SK-N-SH (cell line): ENCODE data around the gene CLASP1. TPM values are rescaled to one million over a fixed set of nuclear protein-coding genes. Genes with fewer than 3 reads are reported as not detected.

ENCODE experiments used
- CTCF ChIA-PET: fragments of 300-600, 350-600 bp; formaldehyde crosslinking; extraction: SDS; loops from one replicate; lab custom pipeline; 2021; lab: Yijun Ruan, JAX
- POLR2A ChIA-PET: fragments of 350-600 bp; sonication (Branson Sonifier 250); formaldehyde crosslinking; extraction: SDS; loops from one replicate; lab custom pipeline; 2020; ENCODE audit warnings: antibody characterized with exemption, inconsistent platforms; lab: Yijun Ruan, JAX
- DNase-seq: peaks from one replicate; pipeline ENCODE4 v3.0.0; 2012
- H2AFZ ChIP-seq: fragments of 200-600 bp; sonication (generic); 2 replicates; pipeline ENCODE4 v1.8.1; 2016; ENCODE audit warnings: antibody characterized with exemption, mild to moderate bottlenecking, low read depth
- H3F3A ChIP-seq: fragments of 200-600 bp; sonication (generic); replicated peaks from 2 replicates; pipeline ENCODE3; 2016; ENCODE audit warnings: antibody characterized with exemption, mild to moderate bottlenecking; ENCODE audit not compliant: insufficient read depth
- H3K27ac ChIP-seq, 2 experiments: fragments of 200-500 bp in 1 of 2; fragments of 200-600 bp in 1 of 2; sonication (Bioruptor generic) in 1 of 2; sonication (generic), shearing (Covaris generic) in 1 of 2; 2 replicates each; pipeline versions ENCODE4 v1.5.1 to v1.6.1; 2014 to 2016; ENCODE audit warnings: low read depth in 2 of 2, inconsistent platforms in 1 of 2, low read length in 1 of 2, mild to moderate bottlenecking in 1 of 2, mixed read lengths in 1 of 2
- H3K27me3 ChIP-seq: fragments of 200-600 bp; sonication (generic), shearing (Covaris generic); 2 replicates; pipeline ENCODE4 v1.6.1; 2016; ENCODE audit warnings: mixed run types; ENCODE audit not compliant: insufficient read depth
- H3K36me3 ChIP-seq, 2 experiments: fragments of 200-500 bp in 1 of 2; fragments of 200-600 bp in 1 of 2; sonication (Bioruptor generic) in 1 of 2; sonication (generic) in 1 of 2; replicated peaks in 1 of 2; 2 replicates each; pipeline versions ENCODE3 to v1.5.1; 2014 to 2016; ENCODE audit warnings: low read length in 1 of 2, mild to moderate bottlenecking in 1 of 2; ENCODE audit not compliant: insufficient read depth in 2 of 2, control insufficient read depth in 1 of 2
- H3K4me1 ChIP-seq, 2 experiments: fragments of 200-500 bp in 1 of 2; fragments of 200-600 bp in 1 of 2; sonication (Bioruptor generic) in 1 of 2; sonication (generic), shearing (Covaris generic) in 1 of 2; 2 replicates each; pipeline versions ENCODE4 v1.5.1 to v1.6.1; 2014 to 2016; ENCODE audit warnings: low read depth in 1 of 2, low read length in 1 of 2, mixed run types in 1 of 2; ENCODE audit not compliant: insufficient read depth in 2 of 2, control insufficient read depth in 1 of 2
- H3K4me2 ChIP-seq: fragments of 200-600 bp; sonication (generic), shearing (Covaris generic); 2 replicates; pipeline ENCODE4 v1.6.1; 2017; ENCODE audit warnings: mixed run types
- H3K4me3 ChIP-seq, 2 experiments: fragments of 200-500 bp in 1 of 2; fragments of 200-600 bp in 1 of 2; sonication (Bioruptor generic) in 1 of 2; sonication (generic), shearing (Covaris generic) in 1 of 2; 2 replicates each; pipeline versions ENCODE4 v1.5.1 to v1.8.1; 2014 to 2016; ENCODE audit warnings: low read depth in 2 of 2, inconsistent platforms in 1 of 2, low read length in 1 of 2, mild to moderate bottlenecking in 1 of 2, mixed read lengths in 1 of 2, moderate library complexity in 1 of 2
- H3K79me2 ChIP-seq: fragments of 200-600 bp; sonication (generic); 2 replicates; pipeline ENCODE4 v1.8.1; 2017; ENCODE audit warnings: mild to moderate bottlenecking; ENCODE audit not compliant: insufficient read depth
- H3K9ac ChIP-seq: fragments of 200-600 bp; sonication (generic); 2 replicates; pipeline ENCODE4 v1.6.1; 2017; ENCODE audit warnings: mixed run types
- H3K9me2 ChIP-seq: fragments of 200-600 bp; sonication (generic); 2 replicates; pipeline ENCODE4 v1.6.1; 2017; ENCODE audit warnings: mixed run types
- H3K9me3 ChIP-seq: fragments of 200-600 bp; sonication (generic); 2 replicates; pipeline ENCODE4 v1.6.1; 2017; ENCODE audit warnings: mixed run types, mild to moderate bottlenecking, moderate library complexity
- H4K20me1 ChIP-seq: fragments of 200-600 bp; sonication (generic); 2 replicates; pipeline ENCODE4 v1.6.1; 2017; ENCODE audit warnings: mild to moderate bottlenecking, mixed run types; ENCODE audit not compliant: insufficient read depth
- CHD2 ChIP-seq: fragments of 150-350 bp; IDR thresholded peaks from 2 replicates; pipeline ENCODE4 v1.6.1; 2018; ENCODE audit warnings: low read length; ENCODE audit not compliant: partially characterized antibody
- EP300 ChIP-seq, 2 experiments: IDR thresholded peaks; 2 replicates each; pipeline versions ENCODE4 v1.4.0 to v1.6.1; 2012; ENCODE audit warnings: borderline replicate concordance in 1 of 2, low read depth in 1 of 2, low read length in 1 of 2
- FOSL2 ChIP-seq: IDR thresholded peaks from 2 replicates; pipeline ENCODE4 v1.4.0; 2012; ENCODE audit warnings: low read depth, mild to moderate bottlenecking, moderate library complexity, borderline replicate concordance
- FOXM1 ChIP-seq: IDR thresholded peaks from 2 replicates; pipeline ENCODE4 v1.4.0; 2012; ENCODE audit warnings: low read depth, mild to moderate bottlenecking
- GABPA ChIP-seq: IDR thresholded peaks from 2 replicates; pipeline ENCODE4 v1.4.0; 2012; ENCODE audit warnings: low read depth, mild to moderate bottlenecking
- GATA2 ChIP-seq: sonication (generic); formaldehyde crosslinking; IDR thresholded peaks from 2 replicates; pipeline ENCODE4 v1.5.0; 2020; ENCODE audit warnings: mild to moderate bottlenecking, missing genetic modification reagents
- MEF2A ChIP-seq: IDR thresholded peaks from 2 replicates; pipeline ENCODE4 v1.4.0; 2012; ENCODE audit warnings: low read depth, borderline replicate concordance
- POLR2AphosphoS5 ChIP-seq: IDR thresholded peaks from 2 replicates; pipeline ENCODE4 v1.6.1; 2012; ENCODE audit warnings: low read depth, low read length
- RFX5 ChIP-seq: IDR thresholded peaks from 2 replicates; pipeline ENCODE4 v1.6.1; 2012; ENCODE audit warnings: mild to moderate bottlenecking, improper control_type of control experiment, low read length
- RXRA ChIP-seq: IDR thresholded peaks from 2 replicates; pipeline ENCODE4 v1.4.0; 2012; ENCODE audit warnings: low read depth, mild to moderate bottlenecking, borderline replicate concordance
- SIN3A ChIP-seq: IDR thresholded peaks from 2 replicates; pipeline ENCODE4 v1.6.1; 2012; ENCODE audit warnings: low read depth, mild to moderate bottlenecking, low read length, moderate library complexity, borderline replicate concordance
- SMC3 ChIP-seq: IDR thresholded peaks from 2 replicates; pipeline ENCODE4 v1.6.1; 2012; ENCODE audit warnings: low read depth, low read length, improper control_type of control experiment
- YY1 ChIP-seq: IDR thresholded peaks from 2 replicates; pipeline ENCODE4 v1.4.0; 2012; ENCODE audit warnings: low read depth, mild to moderate bottlenecking
- WGBS: methylation state at CpG from one replicate; pipeline ENCODE4 v1.1.6; 2017; ENCODE audit warnings: low lambda C conversion rate; 5-methylcytosine and 5-hydroxymethylcytosine counted together
- polyA plus RNA-seq, 3 experiments: library from polyadenylated mRNA; depleted of rRNA; stranded (reverse); fragments of >200 nt; gene quantifications; 2 replicates each; pipeline ENCODE4 v1.2.3, GENCODE V29; 2012
- TF ChIP-seq, protein P1 (sequence below): fragments of 150-350 bp; IDR thresholded peaks from 2 replicates; pipeline ENCODE4 v1.6.1; 2017; ENCODE audit warnings: antibody characterized with exemption, low read length, low read depth, borderline replicate concordance
- TF ChIP-seq, protein P2 (sequence below): fragments of 200-600 bp; sonication (generic); IDR thresholded peaks from 2 replicates; pipeline ENCODE4 v1.6.1; 2017; ENCODE audit warnings: antibody characterized with exemption, mild to moderate bottlenecking, moderate library complexity
- TF ChIP-seq, protein P3 (sequence below): IDR thresholded peaks from 2 replicates; pipeline ENCODE4 v1.4.0; 2012; ENCODE audit warnings: low read depth, borderline replicate concordance
- TF ChIP-seq, protein P4 (sequence below): IDR thresholded peaks from 2 replicates; pipeline ENCODE4 v1.4.0; 2012; ENCODE audit warnings: low read depth
- TF ChIP-seq, protein P5 (sequence below): IDR thresholded peaks from 2 replicates; pipeline ENCODE4 v1.6.1; 2012; ENCODE audit warnings: mild to moderate bottlenecking, low read depth, low read length, moderate library complexity

CLASP1 gene
- polyA plus RNA-seq, 1 of the 3 experiments (the other 2 are of a cell fraction) = 4.9 TPM

DNA sequence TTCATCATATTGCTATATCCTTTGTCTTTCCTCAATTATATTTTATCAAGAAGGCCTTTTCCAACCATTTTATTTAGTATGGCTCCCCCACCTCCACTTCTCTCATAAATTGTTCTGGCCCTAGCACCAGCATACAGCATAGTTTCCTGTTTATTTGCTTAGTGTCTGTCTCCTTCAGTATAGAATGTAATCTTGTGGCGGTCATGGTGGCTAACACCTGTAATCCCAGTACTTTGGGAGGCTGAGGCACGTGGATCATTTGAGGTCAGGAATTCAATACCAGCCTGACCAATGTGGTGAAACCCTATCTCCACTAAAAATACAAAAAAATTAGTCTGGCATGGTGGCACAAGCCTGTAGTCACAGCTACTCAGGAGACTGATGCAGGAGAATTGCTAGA, 39.6 kb upstream of the CLASP1 start (continued):
- TF ChIP-seq, protein P1, sequence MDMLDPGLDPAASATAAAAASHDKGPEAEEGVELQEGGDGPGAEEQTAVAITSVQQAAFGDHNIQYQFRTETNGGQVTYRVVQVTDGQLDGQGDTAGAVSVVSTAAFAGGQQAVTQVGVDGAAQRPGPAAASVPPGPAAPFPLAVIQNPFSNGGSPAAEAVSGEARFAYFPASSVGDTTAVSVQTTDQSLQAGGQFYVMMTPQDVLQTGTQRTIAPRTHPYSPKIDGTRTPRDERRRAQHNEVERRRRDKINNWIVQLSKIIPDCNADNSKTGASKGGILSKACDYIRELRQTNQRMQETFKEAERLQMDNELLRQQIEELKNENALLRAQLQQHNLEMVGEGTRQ = no peak

DNA sequence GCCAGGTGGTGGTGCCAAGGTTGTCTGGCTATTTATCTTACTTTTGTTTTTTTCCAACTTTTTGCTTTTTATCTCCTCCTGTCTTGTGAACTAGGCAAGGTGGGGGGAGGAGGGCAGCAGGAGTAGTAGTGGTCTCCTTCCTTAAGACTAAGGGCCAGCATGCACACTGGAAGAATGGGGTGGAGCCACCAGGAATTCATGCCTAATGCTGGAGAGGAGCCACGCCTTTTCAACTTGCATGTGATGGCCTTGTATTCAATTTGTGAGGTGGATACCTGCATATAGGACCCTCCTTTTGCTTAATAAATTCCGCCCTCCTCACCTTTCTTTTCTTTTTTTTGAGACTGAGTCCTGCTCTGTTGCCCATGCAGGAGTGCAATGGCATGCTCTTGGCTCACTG, 37.6 kb upstream of the CLASP1 start:
- POLR2A ChIA-PET = no interaction called here
- Histone ChIP-seq H3K9me2 (no peaks in the 10 kb centered on the region), H3K36me3 (no peaks in the 10 kb centered on the region), H3K27me3 (no peaks in the 10 kb centered on the region), H4K20me1 (no peaks in the 10 kb centered on the region), H3K9ac (no peak overlapping the region), H3K4me3 (no peak overlapping the region), H3K4me1 (peaks cover 0 to 6% of the 10 kb centered on the region in 2 experiments; a peak in 1 of 4 replicates), H3K27ac (no peak overlapping the region), H3F3A (no peaks in the 10 kb centered on the region), H3K9me3 (peaks cover 16% of the 10 kb centered on the region; the same call in 1 of the 2 replicates), H3K4me2 (no peak overlapping the region), H3K79me2 (no peaks in the 10 kb centered on the region), H2AFZ (no peak overlapping the region)
- CTCF ChIA-PET = no interaction called here
- TF ChIP-seq CHD2 (no peak), EP300 (IDR thresholded peaks at IDR 0.05; ENCODE audit: borderline replicate concordance in 1 of 2, low read depth in 1 of 2, low read length in 1 of 2) (no peak), POLR2AphosphoS5 (no peak), RXRA (no peak), YY1 (no peak)
- TF ChIP-seq, protein P2, sequence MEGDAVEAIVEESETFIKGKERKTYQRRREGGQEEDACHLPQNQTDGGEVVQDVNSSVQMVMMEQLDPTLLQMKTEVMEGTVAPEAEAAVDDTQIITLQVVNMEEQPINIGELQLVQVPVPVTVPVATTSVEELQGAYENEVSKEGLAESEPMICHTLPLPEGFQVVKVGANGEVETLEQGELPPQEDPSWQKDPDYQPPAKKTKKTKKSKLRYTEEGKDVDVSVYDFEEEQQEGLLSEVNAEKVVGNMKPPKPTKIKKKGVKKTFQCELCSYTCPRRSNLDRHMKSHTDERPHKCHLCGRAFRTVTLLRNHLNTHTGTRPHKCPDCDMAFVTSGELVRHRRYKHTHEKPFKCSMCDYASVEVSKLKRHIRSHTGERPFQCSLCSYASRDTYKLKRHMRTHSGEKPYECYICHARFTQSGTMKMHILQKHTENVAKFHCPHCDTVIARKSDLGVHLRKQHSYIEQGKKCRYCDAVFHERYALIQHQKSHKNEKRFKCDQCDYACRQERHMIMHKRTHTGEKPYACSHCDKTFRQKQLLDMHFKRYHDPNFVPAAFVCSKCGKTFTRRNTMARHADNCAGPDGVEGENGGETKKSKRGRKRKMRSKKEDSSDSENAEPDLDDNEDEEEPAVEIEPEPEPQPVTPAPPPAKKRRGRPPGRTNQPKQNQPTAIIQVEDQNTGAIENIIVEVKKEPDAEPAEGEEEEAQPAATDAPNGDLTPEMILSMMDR = no peak
- WGBS = 62% methylated on average over 2 of the region's 2 CpGs
- no peak for DNase-seq

DNA sequence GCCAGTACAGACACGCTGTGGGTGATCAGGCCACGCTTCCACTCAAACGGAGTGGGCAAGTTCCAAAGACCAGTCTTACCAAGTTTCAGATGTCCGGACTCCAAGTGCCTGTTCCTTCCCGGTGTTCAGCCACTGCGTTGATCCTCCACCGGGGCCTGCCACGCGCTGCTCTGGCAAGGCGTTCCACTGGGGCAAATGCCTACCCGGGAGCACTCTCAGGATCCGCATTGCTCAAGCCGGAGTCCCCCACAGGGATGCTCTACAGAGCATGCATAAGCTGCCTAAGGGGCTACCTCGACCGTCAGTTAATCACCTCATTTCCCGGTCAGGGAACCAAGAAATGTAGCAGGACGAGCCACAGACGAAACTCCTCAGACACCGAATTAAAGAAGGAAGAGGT, 37.0 kb upstream of the CLASP1 start:
- Histone ChIP-seq H3K9me3 (peaks cover 16% of the 10 kb centered on the region; the same call in 1 of the 2 replicates), H2AFZ (no peak overlapping the region), H3K9ac (no peak overlapping the region), H3F3A (no peaks in the 10 kb centered on the region), H3K9me2 (no peaks in the 10 kb centered on the region), H3K4me2 (no peak overlapping the region), H4K20me1 (no peaks in the 10 kb centered on the region), H3K36me3 (no peaks in the 10 kb centered on the region), H3K4me1 (peaks cover 0 to 6% of the 10 kb centered on the region in 2 experiments; a peak in 1 of 4 replicates), H3K4me3 (no peak overlapping the region), H3K27me3 (no peaks in the 10 kb centered on the region), H3K79me2 (no peaks in the 10 kb centered on the region), H3K27ac (no peak overlapping the region)
- no peak for DNase-seq
- ChIA-PET CTCF (no interaction called here), POLR2A (no interaction called here)
- 88% methylated on average over 19 of the region's 19 CpGs for WGBS
- TF ChIP-seq RXRA (no peak), GABPA (no peak), SIN3A (no peak), GATA2 (CRISPR knock-in tag) (no peak), SMC3 (no peak), FOXM1 (no peak), MEF2A (no peak), FOSL2 (no peak), RFX5 (no peak)
- TF ChIP-seq, protein P3, sequence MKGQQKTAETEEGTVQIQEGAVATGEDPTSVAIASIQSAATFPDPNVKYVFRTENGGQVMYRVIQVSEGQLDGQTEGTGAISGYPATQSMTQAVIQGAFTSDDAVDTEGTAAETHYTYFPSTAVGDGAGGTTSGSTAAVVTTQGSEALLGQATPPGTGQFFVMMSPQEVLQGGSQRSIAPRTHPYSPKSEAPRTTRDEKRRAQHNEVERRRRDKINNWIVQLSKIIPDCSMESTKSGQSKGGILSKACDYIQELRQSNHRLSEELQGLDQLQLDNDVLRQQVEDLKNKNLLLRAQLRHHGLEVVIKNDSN = no peak
- TF ChIP-seq, protein P4, sequence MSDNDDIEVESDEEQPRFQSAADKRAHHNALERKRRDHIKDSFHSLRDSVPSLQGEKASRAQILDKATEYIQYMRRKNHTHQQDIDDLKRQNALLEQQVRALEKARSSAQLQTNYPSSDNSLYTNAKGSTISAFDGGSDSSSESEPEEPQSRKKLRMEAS = no peak
- TF ChIP-seq, protein P5, sequence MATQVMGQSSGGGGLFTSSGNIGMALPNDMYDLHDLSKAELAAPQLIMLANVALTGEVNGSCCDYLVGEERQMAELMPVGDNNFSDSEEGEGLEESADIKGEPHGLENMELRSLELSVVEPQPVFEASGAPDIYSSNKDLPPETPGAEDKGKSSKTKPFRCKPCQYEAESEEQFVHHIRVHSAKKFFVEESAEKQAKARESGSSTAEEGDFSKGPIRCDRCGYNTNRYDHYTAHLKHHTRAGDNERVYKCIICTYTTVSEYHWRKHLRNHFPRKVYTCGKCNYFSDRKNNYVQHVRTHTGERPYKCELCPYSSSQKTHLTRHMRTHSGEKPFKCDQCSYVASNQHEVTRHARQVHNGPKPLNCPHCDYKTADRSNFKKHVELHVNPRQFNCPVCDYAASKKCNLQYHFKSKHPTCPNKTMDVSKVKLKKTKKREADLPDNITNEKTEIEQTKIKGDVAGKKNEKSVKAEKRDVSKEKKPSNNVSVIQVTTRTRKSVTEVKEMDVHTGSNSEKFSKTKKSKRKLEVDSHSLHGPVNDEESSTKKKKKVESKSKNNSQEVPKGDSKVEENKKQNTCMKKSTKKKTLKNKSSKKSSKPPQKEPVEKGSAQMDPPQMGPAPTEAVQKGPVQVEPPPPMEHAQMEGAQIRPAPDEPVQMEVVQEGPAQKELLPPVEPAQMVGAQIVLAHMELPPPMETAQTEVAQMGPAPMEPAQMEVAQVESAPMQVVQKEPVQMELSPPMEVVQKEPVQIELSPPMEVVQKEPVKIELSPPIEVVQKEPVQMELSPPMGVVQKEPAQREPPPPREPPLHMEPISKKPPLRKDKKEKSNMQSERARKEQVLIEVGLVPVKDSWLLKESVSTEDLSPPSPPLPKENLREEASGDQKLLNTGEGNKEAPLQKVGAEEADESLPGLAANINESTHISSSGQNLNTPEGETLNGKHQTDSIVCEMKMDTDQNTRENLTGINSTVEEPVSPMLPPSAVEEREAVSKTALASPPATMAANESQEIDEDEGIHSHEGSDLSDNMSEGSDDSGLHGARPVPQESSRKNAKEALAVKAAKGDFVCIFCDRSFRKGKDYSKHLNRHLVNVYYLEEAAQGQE = no peak
